GM23248 (cell line): ENCODE results near the gene MOGAT3. TPM values are rescaled to one million over a fixed set of nuclear protein-coding genes. Genes with fewer than 3 reads are reported as not detected.

Experiments used
- DNase-seq: peaks from one replicate; pipeline ENCODE4 v3.0.0-alpha.2; 2015
- H2AFZ ChIP-seq: fragments of 200-600 bp; sonication (generic); 2 replicates; pipeline ENCODE4 v1.6.1; 2016; ENCODE audit warnings: antibody characterized with exemption
- H3F3A ChIP-seq: fragments of 200-600 bp; sonication (generic); 2 replicates; pipeline ENCODE4 v1.6.1; 2016; ENCODE audit warnings: mild to moderate bottlenecking, antibody characterized with exemption, mixed run types; ENCODE audit not compliant: insufficient read depth
- H3K27ac ChIP-seq: fragments of 200-600 bp; sonication (generic); 2 replicates; pipeline ENCODE4 v1.5.1; 2016; ENCODE audit warnings: mild to moderate bottlenecking
- H3K27me3 ChIP-seq: fragments of 200-600 bp; sonication (generic); replicated peaks from 2 replicates; pipeline ENCODE4 v1.6.1; 2016; ENCODE audit warnings: mild to moderate bottlenecking; ENCODE audit not compliant: insufficient read depth
- H3K36me3 ChIP-seq: fragments of 200-600 bp; sonication (generic); 2 replicates; pipeline ENCODE4 v1.6.1; 2016; ENCODE audit warnings: low read depth, mild to moderate bottlenecking
- H3K4me1 ChIP-seq: fragments of 200-600 bp; sonication (generic); 2 replicates; pipeline ENCODE4 v1.6.1; 2016; ENCODE audit warnings: mild to moderate bottlenecking; ENCODE audit not compliant: insufficient read depth
- H3K4me2 ChIP-seq: fragments of 200-600 bp; sonication (generic); one replicate; pipeline ENCODE4 v1.6.1; 2016; ENCODE audit warnings: mild to moderate bottlenecking; ENCODE audit not compliant: unreplicated experiment
- H3K4me3 ChIP-seq: fragments of 200-600 bp; sonication (generic); 2 replicates; pipeline ENCODE4 v1.5.1; 2016; ENCODE audit warnings: mild to moderate bottlenecking
- H3K79me2 ChIP-seq: fragments of 200-600 bp; sonication (generic); 2 replicates; pipeline ENCODE4 v1.6.1; 2016; ENCODE audit warnings: mild to moderate bottlenecking; ENCODE audit not compliant: insufficient read depth
- H3K9ac ChIP-seq: fragments of 200-600 bp; sonication (generic); 2 replicates; pipeline ENCODE4 v1.6.1; 2016; ENCODE audit warnings: mild to moderate bottlenecking
- H3K9me2 ChIP-seq: fragments of 200-600 bp; sonication (generic); 2 replicates; pipeline ENCODE4 v1.6.1; 2016; ENCODE audit warnings: mixed run types, mild to moderate bottlenecking, moderate library complexity; ENCODE audit not compliant: insufficient read depth
- H3K9me3 ChIP-seq: fragments of 200-600 bp; sonication (generic); one replicate; pipeline ENCODE4 v1.6.1; 2017; ENCODE audit warnings: low read depth
- H4K20me1 ChIP-seq: fragments of 200-600 bp; sonication (generic); 2 replicates; pipeline ENCODE4 v1.6.0; 2016; ENCODE audit not compliant: insufficient read depth
- EZH2 ChIP-seq: fragments of 200-600 bp; sonication (generic); IDR thresholded peaks from 2 replicates; pipeline ENCODE4 v1.6.1; 2018; ENCODE audit warnings: antibody characterized with exemption, mild to moderate bottlenecking; ENCODE audit not compliant: insufficient read depth, poor library complexity, severe bottlenecking
- EZH2phosphoT487 ChIP-seq: fragments of 200-600 bp; sonication (generic); IDR thresholded peaks from 2 replicates; pipeline ENCODE4 v1.6.1; 2018; ENCODE audit warnings: antibody characterized with exemption, moderate library complexity, mild to moderate bottlenecking, low read depth; ENCODE audit not compliant: insufficient read depth
- WGBS, 2 experiments: methylation state at CpG; one replicate each; pipeline ENCODE4 v1.1.6; 2015 to 2017; ENCODE audit warnings: low lambda C conversion rate in 2 of 2, low coverage in 1 of 2; ENCODE audit errors: missing lambda C conversion rate in 2 of 2; 5-methylcytosine and 5-hydroxymethylcytosine counted together
- in situ Hi-C: fragments of 300-500 bp; cut with MboI; formaldehyde crosslinking; loops from 2 replicates; pipeline ENCODE4 v1.15.0; 2020
- polyA plus RNA-seq: library from polyadenylated mRNA; unstranded; fragments of >200 nt; fragmentation: Nextera tagmentation; extraction: Ambion mirVana; gene quantifications from 2 replicates; pipeline ENCODE4 v1.2.1, GENCODE V29; 2016
- total RNA-seq: library from RNA; depleted of rRNA; stranded (reverse); fragments of >200 nt; shearing (Covaris generic); gene quantifications from 2 replicates; pipeline ENCODE4 v1.2.3, GENCODE V29; 2014

MOGAT3 gene
- total and polyA plus RNA-seq, 2 experiments from 2014 or later, result not detected

DNA sequence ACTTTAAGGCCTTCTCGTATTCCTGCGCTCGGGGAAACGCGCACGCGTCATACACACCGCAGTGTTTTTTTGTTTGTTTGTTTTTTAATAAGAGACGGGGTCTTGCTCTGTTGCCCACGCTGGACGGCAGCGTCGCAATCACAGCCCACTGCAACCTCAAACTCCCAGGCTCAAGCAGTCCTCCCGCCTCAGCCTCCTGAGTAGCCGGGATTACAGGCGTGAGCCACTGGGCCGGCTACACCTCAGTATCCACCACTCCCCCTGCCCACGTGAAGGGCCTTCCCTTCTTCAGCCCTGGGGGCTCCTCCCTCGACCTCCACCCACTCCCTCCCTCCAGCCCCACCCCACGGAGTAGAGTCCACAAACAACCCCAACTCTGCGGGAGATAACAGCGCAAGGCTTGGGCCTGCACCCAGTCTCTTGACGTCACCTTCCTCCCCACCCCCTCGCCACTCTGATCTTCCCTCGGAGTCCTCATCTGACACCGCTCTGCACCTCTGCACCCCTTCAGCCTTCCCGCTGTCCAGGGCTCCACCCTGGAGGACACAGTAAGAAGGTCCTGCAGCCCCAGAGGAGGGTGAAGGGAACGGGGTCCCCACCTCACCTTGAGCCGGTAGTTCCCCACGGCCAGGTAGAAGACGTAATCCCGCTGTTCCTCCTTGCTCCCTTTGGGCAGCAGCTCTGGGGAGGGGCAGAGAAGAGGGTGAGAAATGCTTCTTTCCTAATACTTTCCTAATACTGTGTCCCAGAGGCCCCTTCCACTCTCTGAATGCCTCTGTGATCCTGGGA, 39.6 kb upstream of the MOGAT3 start:
- Histone ChIP-seq H3K9ac (no peak overlapping the region), H3K4me2 (no peak overlapping the region), H3K9me3 (no peaks in the 10 kb centered on the region), H4K20me1 (no peaks in the 10 kb centered on the region), H3K36me3 (no peaks in the 10 kb centered on the region), H3K79me2 (peaks cover 44% of the 10 kb centered on the region), H3K27me3 (no peaks in the 10 kb centered on the region), H2AFZ (no peak overlapping the region), H3K4me1 (peaks cover 20% of the 10 kb centered on the region), H3K4me3 (no peak overlapping the region), H3F3A (peaks cover 15% of the 10 kb centered on the region), H3K9me2 (no peaks in the 10 kb centered on the region), H3K27ac (no peak overlapping the region)
- in situ Hi-C loops, result no loop called here
- DNase-seq, result no peak
- no peak for TF ChIP-seq EZH2phosphoT487
- WGBS, 2 experiments, result 94 to 95% methylated on average over 30 to 32 of the region's 32 CpGs

DNA sequence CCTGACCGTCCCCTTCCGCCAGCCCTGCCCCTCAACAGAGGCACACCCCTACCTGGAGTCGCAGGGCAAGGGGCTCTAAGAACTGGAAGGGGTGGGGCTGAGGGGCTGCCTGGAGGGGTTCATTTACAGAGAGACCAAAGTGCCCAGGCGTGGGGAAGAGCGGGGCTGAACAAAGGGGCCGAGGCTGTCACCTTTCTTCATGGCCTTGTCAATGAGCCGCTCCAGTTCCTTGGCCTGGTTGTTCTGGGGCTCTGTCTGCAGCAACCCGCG, 39.0 kb upstream of the MOGAT3 start:
- H3F3A ChIP-seq, result peaks cover 15% of the 10 kb centered on the region
- no peak for DNase-seq

DNA sequence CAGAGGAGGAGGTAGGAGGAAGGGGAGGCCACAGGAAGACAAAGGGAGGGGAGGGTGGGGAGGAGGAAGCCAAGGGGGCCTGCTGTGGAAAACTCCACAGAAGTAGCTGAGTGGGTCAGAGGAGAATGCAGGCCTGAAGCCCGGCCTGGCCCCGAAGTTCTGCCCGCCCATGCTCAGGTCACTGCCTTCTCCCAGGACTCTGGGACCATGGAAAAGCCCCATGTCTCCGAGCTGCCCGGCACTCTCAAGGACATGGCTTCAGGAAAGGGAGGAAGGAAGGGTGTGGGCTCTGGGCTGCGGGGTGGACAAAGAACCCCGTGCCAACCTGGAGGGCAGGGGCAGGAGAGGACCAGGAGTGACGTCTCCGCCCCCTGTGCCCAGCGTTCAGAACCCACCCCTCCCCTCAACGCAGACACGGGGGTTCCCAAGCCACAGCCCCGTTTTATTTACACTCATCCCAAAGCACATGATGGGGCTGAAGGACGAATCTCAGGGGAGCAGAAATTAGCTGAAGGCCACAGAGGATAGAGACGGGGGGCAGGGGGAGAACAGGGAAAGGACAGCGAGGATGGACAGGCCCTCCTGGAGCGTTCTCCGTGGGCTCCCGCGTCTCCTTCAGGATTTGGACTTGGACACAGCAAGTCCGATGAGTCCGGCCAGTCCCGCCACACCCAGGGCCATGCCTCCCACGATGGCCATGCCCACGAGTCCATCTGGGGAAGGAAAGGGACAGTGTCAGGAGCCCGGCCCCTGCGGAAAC, 38.5 kb upstream of the MOGAT3 start:
- no peak for TF ChIP-seq EZH2phosphoT487
- TF ChIP-seq EZH2, result no peak
- H3K4me2 ChIP-seq, result no peak overlapping the region
- H3K27ac ChIP-seq, result no peak overlapping the region
- H3K27me3 ChIP-seq, result no peaks in the 10 kb centered on the region
- H2AFZ ChIP-seq, result no peak overlapping the region
- H3K79me2 ChIP-seq, result peaks cover 40% of the 10 kb centered on the region
- no peak for DNase-seq
- no peaks in the 10 kb centered on the region for H3K9me3 ChIP-seq
- H3F3A ChIP-seq, result peaks cover 15% of the 10 kb centered on the region
- H3K36me3 ChIP-seq, result no peaks in the 10 kb centered on the region
- no peak overlapping the region for H3K9ac ChIP-seq
- H3K4me1 ChIP-seq, result peaks cover 20% of the 10 kb centered on the region
- H3K4me3 ChIP-seq, result no peak overlapping the region
- no peaks in the 10 kb centered on the region for H3K9me2 ChIP-seq
- no peaks in the 10 kb centered on the region for H4K20me1 ChIP-seq
- in situ Hi-C loops, result no loop called here
- 76 to 85% methylated on average over 18 to 27 of the region's 27 CpGs for WGBS, 2 experiments

More for the DNA sequence above, 39.0 kb upstream of the MOGAT3 start:
- Histone ChIP-seq H3K79me2 (peaks cover 40% of the 10 kb centered on the region), H3K36me3 (no peaks in the 10 kb centered on the region), H3K9me3 (no peaks in the 10 kb centered on the region), H3K4me2 (no peak overlapping the region), H4K20me1 (no peaks in the 10 kb centered on the region), H3K4me3 (no peak overlapping the region), H3K9ac (no peak overlapping the region), H3K9me2 (no peaks in the 10 kb centered on the region), H3K4me1 (peaks cover 20% of the 10 kb centered on the region), H3K27me3 (no peaks in the 10 kb centered on the region), H2AFZ (no peak overlapping the region), H3K27ac (no peak overlapping the region)
- in situ Hi-C loops, result no loop called here
- TF ChIP-seq EZH2phosphoT487 (no peak), EZH2 (no peak)
- WGBS, 2 experiments, result 98% methylated on average over 6 to 9 of the region's 9 CpGs

DNA sequence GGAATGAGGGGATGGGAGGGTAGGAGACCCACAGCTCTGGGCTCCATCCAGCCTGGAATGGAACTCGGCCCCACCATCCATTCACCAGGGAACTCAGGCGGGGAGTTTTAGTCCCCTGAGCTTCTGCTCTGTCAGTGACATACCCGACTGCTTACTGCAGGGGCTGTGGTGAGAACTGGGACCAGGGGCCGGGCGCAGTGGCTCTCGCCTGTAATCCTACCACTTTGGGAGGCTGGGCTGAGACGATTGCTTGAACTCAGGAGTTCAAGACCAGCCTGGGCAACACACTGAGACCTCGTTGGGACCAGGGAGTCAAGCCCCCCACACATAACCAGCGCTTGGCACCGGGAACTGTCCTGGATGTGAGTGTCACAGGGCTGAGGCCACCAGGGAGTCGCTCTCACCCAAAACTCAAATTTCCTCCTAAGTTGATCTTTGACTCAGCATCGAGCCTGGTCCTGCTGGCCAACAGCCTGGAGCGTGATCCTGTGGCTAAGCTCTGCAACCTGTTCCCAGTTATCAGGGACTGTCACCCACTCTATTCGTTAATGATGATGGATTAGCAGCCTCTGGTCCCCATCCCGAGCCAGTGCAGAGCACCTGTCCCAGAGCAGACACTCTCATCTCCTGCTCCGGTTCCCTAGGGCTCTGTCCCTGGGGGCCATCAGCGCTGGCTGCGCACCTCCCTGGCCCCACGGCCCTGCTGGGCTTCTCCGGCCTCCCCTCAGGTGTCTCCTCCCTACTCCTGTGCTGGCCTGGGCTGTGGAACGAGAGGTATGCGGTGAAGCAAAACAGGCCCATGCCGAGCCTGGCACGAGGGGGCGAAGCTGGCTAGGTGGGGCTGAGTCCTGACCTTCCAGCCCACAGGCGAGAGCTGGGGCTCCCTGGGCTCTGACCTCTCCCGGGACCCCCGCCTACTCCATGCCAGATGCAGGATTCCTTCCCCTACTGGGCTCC, 37.7 kb upstream of the MOGAT3 start:
- DNase-seq, result no peak

More for the DNA sequence above, 37.7 kb upstream of the MOGAT3 start:
- peaks cover 10% of the 10 kb centered on the region for H3F3A ChIP-seq
- H3K27me3 ChIP-seq, result no peaks in the 10 kb centered on the region
- H3K9me3 ChIP-seq, result no peaks in the 10 kb centered on the region
- H3K4me3 ChIP-seq, result no peak overlapping the region
- peak overlapping the region; percentile 21 for H3K27ac ChIP-seq
- H3K36me3 ChIP-seq, result no peaks in the 10 kb centered on the region
- in situ Hi-C loops, result no loop called here
- H3K4me2 ChIP-seq, result no peak overlapping the region
- H3K9me2 ChIP-seq, result no peaks in the 10 kb centered on the region
- 77 to 83% methylated on average over 26 to 28 of the region's 28 CpGs for WGBS, 2 experiments
- TF ChIP-seq EZH2phosphoT487 (no peak), EZH2 (no peak)
- peaks cover 17% of the 10 kb centered on the region for H3K4me1 ChIP-seq
- H4K20me1 ChIP-seq, result no peaks in the 10 kb centered on the region
- peaks cover 37% of the 10 kb centered on the region for H3K79me2 ChIP-seq
- H3K9ac ChIP-seq, result 0 out of 2 replicates have a peak overlapping the region, but pooled peaks have one; percentile 18
- H2AFZ ChIP-seq, result no peak overlapping the region
